OCI-LY1 (cell line): ENCODE results near the gene ITGA6.

Experiments used
- CTCF ChIP-seq: fragments of 200-600 bp; sonication (generic), shearing (Covaris generic); IDR thresholded peaks from 2 replicates; pipeline ENCODE4 v1.5.1; 2017; ENCODE audit warnings: mild to moderate bottlenecking, antibody characterized with exemption, low read length, moderate library complexity, mixed read lengths
- EZH2 ChIP-seq: fragments of 200-600 bp; sonication (generic), shearing (Covaris generic); IDR thresholded peaks from 2 replicates; pipeline ENCODE4 v1.8.0; 2017; ENCODE audit warnings: borderline replicate concordance, mixed run types, mild to moderate bottlenecking, antibody characterized with exemption, low read length, moderate library complexity, mixed read lengths

GRCh38 chr2:172416447-172417058 is 10.8 kb upstream of the ITGA6 start:
- TF ChIP-seq CTCF (no peak), EZH2 (no peak)
